Measurements from ENCODE around the gene PLEKHB2.
"Not testable (repeated sequence)": the region's sequence is repeated elsewhere in the genome, so short reads cannot be mapped to it uniquely, and the experiment has no call there.

DNA sequence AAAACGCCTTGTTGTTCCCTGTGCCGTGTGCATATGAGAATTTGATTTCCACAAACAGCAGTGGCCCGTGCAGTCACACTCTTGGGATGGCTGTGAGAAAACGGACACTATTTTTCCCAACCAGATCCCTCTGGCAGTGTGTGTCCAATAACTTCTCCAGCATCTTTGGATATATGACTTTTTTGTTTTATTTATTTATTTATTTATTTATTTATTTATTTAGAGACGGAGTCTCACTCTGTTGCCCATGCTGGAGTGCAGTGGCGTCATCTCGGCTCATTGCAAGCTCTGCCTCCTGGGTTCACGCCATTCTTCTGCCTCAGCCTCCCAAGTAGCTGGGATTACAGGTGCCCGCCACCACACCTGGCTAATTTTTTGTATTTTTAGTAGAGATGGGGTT, 45.0 kb downstream of the PLEKHB2 start:
- TF ChIP-seq, protein P1, sequence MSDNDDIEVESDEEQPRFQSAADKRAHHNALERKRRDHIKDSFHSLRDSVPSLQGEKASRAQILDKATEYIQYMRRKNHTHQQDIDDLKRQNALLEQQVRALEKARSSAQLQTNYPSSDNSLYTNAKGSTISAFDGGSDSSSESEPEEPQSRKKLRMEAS (IDR thresholded peaks at IDR 0.05; ENCODE audit: low read depth, low read length), result not testable (repeated sequence)
- not testable (repeated sequence) for TF ChIP-seq PAX8 (IDR thresholded peaks at IDR 0.05)

All from GM12878 (cell line).